D721Med (cell line): Measurements from ENCODE around the gene TMEM91.

Experiments
- DNase-seq: peaks from one replicate; pipeline ENCODE4 v3.0.0; 2011; ENCODE audit warnings: low spot score; ENCODE audit not compliant: insufficient read length
- FAIRE-seq: peaks from 2 replicates; lab custom pipeline; 2011; peaks lifted over from hg19 to GRCh38; lab: Jason Lieb, UNC
- TF ChIP-seq, protein P1 (sequence below): IDR thresholded peaks from 2 replicates; pipeline ENCODE4 v1.5.1; 2012; ENCODE audit warnings: mild to moderate bottlenecking, control low read depth; ENCODE audit not compliant: insufficient read depth; ENCODE audit errors: missing control alignments

The TMEM91 gene

DNA sequence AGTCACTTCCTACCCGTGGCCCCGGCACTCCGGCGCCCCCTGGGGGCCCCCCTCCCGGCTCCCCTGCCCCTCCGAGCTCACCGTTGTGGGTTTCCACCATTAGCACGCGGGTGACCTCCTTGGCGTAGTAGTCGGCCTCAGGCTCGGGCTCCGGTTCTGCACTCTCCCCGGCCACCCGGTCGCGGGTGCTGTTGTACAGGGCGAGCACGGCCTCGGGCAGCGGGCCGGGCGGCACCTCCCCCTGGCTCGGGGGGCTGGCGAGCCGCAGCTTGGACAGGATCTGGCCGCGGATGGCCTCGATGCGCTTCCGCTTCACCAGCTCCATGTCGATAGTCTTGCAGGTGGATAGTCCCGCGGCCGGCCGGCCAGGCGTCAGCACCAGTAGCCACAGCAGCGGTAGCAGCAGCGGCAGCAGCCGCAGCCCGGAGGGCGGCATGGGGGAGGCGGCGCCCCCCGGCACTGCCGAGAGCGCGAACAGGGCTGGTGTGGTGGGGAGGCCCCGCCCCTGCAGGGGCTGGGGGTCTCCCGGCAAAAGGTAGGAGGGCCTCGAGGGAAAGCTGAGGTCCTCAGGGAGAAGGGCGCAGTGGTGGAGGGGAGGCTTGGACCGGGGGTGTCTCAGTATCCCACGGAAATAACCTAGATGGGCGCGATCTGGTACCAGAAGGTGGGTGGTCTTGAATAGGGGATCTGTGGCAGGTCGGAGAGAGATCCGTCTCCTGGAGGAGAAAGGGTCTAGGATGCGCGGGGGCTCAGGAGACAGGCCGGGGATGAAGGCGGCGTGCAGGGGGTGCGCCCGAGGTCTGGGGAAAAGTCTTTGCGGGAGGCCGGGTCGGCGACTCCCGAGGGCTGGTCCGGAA, 23.5 kb upstream of the TMEM91 start:
- FAIRE-seq (no peak), DNase-seq (no peak)
- TF ChIP-seq, protein P1, sequence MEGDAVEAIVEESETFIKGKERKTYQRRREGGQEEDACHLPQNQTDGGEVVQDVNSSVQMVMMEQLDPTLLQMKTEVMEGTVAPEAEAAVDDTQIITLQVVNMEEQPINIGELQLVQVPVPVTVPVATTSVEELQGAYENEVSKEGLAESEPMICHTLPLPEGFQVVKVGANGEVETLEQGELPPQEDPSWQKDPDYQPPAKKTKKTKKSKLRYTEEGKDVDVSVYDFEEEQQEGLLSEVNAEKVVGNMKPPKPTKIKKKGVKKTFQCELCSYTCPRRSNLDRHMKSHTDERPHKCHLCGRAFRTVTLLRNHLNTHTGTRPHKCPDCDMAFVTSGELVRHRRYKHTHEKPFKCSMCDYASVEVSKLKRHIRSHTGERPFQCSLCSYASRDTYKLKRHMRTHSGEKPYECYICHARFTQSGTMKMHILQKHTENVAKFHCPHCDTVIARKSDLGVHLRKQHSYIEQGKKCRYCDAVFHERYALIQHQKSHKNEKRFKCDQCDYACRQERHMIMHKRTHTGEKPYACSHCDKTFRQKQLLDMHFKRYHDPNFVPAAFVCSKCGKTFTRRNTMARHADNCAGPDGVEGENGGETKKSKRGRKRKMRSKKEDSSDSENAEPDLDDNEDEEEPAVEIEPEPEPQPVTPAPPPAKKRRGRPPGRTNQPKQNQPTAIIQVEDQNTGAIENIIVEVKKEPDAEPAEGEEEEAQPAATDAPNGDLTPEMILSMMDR = peak; percentile 29

DNA sequence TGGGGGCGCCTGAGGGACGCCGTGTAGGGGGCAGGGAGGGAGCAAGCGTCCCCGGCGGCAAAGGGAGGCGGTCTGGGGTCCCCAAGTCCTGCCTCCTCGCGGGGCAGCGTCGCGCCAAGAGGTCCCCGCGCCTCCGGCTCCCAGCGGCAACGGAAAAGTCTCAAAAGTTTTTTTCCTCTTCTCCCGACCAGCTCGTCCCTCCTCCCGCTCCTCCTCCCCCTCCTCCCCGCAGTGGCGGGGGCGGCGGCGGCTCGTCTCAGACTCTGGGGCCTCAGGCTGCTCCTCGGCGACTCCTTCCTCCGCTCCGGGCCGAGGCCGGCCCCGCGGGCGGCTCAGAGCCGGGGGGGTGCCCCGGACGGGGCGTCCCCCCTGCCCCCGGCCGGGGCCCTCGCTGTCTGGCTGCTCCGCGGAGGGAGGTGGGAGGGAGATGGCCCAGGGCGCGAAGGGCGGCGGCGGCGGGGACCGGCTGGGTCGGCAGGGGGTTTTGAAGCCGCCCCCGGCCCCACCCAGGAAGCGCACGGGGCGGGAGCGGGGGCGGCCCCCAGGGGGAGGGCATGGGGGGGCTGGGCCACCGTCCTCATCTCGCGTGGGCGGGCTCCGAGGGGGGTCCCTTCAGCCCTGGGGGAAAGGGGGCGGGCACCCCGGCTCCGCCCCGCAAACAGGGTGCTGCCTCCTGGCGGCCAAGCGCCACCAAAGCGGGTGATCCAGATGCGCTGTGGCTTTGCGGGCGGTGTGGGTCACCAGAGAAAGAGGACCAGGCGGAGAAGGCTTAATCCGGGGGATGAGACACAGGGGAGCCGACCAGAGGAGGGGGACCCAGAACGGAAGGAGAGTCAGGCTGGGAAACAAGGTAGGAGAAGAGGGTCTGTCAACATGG, 22.6 kb upstream of the TMEM91 start, which contains the start of gene TGFB1:
TGFB1 (minus strand) TSS at position 457 of the 877 bp plus-strand sequence. CDS start 878 bp downstream, outside the sequence.
- FAIRE-seq (no peak), DNase-seq (peak; percentile 97)
- TF ChIP-seq, protein P1 = peak; percentile 68

DNA sequence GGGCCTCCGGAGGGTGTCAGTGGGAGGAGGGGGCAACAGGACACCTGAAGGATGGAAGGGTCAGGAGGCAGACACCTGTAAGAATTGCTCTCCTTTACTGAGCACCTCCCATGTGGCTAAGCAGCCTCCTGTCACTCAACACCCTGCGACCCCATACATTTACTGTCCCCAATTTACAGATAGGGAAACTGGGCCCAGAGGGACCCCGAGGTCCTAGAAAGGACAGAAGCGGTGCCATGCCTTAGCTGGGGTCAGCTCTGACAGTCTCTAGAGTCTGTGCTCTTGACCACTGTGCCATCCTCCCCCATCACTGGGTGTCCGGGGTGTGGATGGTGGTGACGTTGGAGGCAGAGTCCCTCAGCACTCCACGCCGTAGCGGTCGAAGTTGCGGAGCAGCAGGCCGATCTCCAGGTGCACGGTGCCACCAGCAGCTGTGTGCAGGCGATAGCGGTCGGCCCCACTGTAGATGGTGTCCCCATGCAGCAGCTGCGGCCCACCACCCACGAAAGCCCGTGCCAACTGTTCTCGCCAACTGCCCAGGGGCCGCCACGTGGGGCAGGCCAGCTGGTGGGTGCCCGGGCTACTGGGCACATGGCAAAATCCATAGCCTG, 21.9 kb upstream of the TMEM91 start:
- DNase-seq (no peak), FAIRE-seq (no peak)
- TF ChIP-seq, protein P1 = no peak

DNA sequence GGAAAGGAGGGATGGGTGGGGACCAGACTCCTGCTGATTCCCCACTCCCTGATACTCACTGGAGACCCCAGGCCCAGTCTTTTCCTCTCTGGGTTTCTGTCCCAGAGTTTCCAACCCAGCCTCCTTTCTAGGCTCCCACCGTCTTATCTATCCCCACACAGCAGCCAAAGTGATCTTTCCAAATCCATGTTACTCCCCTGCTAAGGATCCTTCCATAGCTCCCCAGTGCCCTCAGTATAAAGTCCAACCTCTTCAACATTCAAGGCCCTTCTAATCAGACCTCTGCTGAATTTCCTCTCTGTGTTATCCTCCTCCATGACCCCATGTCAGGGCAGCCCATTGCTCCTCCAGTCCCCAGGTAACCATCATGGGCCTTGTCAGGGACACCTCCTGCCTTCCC, 21.3 kb upstream of the TMEM91 start:
- TF ChIP-seq, protein P1 = no peak
- FAIRE-seq = no peak
- DNase-seq = no peak

DNA sequence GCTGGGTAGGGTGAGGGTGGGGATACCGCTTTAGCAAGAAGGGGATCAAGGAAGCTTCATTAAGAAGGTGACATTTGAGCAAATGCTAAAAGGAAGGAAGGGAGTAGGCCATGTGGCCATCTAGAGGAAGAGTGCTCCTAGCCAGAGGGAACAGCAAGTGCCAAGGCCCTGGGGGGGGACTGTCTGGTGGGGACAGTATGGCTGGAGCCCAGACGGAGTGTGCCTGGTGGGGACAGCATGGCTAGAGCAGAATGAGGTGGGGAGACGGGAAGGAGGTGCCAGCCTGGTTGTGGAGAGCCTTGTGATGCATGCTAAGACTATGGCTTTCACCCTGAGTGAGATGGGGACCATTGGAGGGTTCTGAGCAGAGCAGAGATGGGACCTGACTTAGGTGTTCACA, 20.5 kb upstream of the TMEM91 start:
- TF ChIP-seq, protein P1 = no peak
- DNase-seq = no peak
- no peak for FAIRE-seq

DNA sequence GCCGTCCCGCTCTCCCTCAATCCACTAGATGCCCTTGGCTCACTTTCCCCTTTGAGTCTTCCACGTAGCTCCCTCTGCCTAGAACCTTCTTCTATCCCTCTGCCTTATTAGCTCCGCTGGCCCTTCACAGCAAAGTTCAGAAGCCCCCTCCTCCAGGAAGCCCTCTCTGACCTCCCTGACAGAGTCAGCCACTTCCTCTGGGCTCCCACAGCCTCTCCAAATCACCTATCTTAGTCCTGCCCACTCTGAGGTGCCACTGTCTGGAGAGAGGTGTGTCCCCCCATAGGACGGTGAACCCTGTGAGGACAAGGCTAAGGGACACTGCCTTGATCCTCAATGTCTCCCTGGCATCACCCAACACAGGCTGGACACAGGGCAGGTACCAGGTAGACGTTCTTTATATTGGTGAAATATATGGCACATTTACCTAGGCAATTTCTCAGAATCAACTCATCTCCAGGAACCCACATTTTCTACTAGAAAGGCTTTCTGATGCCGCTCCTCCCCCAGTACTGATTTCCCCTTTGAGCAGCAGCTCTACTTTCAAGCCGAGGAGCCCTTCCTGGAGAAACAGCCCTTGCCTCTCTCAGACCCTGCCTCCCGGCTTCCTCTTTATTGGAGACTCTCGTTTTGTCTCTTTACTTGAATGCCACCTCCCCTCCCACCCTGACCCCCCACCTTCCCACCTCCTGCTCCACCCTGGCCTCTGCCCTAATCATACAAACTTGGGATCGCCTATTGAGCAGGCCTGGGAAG, 19.2 kb upstream of the TMEM91 start:
- TF ChIP-seq, protein P1 = no peak
- no peak for DNase-seq
- FAIRE-seq = no peak
